ENCODE data around the gene CNTN1. TPM values are rescaled to one million over a fixed set of nuclear protein-coding genes. Genes with fewer than 3 reads are reported as not detected.

CNTN1 gene
- total RNA-seq, 1 donor from 2014 or later = 0.60 TPM

- DNase-seq (ENCODE audit: low spot score) = no peak
- no peak for ATAC-seq
Measured at GRCh38 chr12:40957417-40957816, 265.2 kb downstream of the CNTN1 start.

DNA sequence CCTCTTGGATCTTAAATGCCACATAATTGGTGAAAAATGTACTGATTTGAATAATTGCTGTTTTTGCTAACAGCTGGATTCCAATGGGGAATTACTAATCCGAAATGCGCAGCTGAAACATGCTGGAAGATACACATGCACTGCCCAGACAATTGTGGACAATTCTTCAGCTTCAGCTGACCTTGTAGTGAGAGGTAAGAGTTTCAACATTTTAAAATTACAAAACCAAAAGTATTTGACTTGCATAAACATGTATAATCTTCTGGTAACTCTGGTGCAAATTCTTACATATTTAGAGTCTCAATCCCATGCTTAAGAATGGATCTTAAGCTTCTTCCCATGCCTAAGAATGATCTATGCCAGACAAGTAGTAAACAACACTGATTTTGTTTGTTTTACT, 266.8 kb downstream of the CNTN1 start:
- DNase-seq (ENCODE audit: low spot score) (no peak), ATAC-seq (no peak)

DNA sequence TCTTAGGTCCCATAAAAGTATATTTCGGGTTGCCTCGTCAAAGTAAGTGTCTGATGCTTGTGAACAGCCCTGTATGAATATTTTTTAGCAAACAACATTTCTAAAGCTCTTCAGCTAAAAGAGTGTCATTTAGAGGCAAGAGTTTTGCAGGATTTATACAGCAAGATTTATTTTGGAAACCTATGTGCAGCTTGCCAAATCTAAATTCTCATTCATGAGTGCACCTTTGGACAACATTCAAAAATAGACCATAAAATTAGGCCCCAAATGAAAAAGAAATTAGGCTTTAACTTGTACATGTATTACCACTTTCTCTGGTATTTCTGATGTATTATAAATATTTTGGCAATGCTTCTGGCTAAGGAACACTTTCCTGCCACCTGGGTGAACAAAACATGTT, 271.5 kb downstream of the CNTN1 start:
- no peak for DNase-seq (ENCODE audit: low spot score)
- ATAC-seq = no peak

DNA sequence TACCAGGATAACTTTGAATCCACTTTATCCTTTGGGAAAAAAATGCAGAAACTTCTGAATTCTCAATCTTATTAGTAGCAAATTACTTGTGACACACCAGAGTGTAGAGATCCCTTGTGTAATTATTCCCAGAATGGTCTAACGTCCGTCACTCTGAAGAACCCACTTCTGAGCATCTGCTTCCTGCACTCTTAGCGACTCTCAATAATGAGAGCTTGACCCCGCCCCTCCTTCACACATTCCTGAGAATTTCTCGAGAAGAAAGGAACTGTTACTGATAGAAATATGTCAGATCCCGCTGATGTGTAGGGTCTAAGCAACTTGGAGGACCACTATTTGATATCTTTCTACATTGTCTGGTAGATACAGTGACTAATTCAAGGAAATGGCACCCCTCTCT, 277.6 kb downstream of the CNTN1 start:
- DNase-seq (ENCODE audit: low spot score) (no peak), ATAC-seq (no peak)

GRCh38 chr12:40970320-40970907, 278.2 kb downstream of the CNTN1 start:
- ATAC-seq (peak; percentile 69), DNase-seq (ENCODE audit: low spot score) (no peak)

DNA sequence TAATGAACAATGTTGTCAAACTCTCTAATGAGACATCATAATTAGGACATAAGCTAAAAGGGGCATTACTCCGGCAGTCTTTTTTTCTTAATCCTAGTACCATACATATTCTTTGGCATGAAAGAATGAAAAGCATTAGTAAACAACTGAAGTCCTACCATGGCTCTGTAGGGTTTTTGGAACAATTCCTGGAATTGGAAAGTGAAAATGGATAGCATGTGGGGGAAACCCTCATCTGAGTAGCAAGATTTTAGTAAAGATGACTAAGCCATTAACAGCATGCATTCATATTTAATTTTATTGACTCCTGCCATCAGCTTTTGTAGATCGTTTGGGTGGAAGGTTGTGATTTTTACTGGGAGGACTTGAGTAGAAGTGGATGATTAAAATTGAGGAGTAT, 279.7 kb downstream of the CNTN1 start:
- ATAC-seq = no peak
- no peak for DNase-seq (ENCODE audit: low spot score)

DNA sequence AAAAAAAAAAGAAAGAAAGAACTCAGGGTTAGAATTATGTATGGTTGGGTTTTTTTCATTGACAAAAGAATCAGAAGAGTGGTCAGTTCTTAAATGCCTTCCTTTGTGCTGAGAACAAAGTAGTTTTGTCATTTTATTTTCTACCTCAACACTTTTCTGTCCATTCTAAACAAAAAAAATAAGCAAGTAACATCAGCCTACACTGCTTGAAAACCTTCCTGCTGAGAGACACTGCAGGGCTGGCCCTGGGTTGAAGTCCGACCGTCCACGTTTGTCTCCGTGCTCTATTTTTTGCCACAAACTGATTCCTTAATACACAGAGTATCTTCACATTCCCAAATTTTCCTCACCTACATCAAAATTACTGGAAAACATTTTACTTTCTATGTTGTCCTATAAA, 284.3 kb downstream of the CNTN1 start:
- DNase-seq (ENCODE audit: low spot score) (no peak), ATAC-seq (no peak)

GRCh38 chr12:40980427-40980961, 288.3 kb downstream of the CNTN1 start:
- DNase-seq (ENCODE audit: low spot score) (no peak), ATAC-seq (no peak)

DNA sequence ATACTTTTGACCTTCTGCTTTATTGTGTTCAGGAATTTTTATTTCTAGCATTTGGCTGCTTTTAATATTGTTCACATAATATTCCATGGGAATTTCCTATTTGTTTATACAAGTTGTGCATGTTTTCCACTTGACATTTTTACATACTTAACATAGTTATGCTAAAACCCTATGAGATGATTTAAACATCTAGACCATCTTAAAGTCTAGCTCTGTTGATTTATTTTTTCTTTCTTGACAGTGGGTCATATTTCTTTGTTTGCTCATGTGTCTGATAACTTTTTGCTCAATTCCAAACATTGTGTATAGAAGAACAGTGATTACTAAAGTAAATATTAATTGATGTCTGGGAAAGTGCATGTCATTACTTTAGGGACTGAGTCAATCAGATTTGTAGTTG, 293.8 kb downstream of the CNTN1 start:
- ATAC-seq = no peak

GRCh38 chr12:40988355-40988754, 296.1 kb downstream of the CNTN1 start:
- DNase-seq (ENCODE audit: low spot score) = no peak
- ATAC-seq = no peak

More for the DNA sequence above, 293.8 kb downstream of the CNTN1 start:
- DNase-seq (ENCODE audit: low spot score) = no peak

GRCh38 chr12:40988824-40989223, 296.6 kb downstream of the CNTN1 start:
- DNase-seq (ENCODE audit: low spot score) (no peak), ATAC-seq (no peak)

DNA sequence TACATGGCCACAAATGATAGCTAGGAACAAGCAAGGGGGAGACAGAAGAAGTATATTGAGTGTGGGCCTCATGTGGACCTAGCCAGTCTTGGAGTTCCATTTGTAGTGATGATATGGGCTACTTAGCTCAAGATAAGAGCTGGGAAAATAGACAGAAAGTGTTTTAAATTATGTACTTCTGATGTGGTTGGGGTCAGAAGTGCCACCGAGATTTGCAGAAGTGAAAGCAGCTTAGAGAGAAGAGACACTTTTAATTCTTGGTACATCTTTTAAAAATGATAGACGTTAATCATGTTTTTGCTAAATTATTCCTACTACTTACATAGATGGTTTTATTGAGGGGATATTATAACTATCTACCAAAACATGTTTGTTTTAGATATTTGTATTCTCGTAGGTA, 297.5 kb downstream of the CNTN1 start:
- no peak for ATAC-seq
- DNase-seq (ENCODE audit: low spot score) = no peak

GRCh38 chr12:40992158-40992557, 299.9 kb downstream of the CNTN1 start:
- ATAC-seq (no peak), DNase-seq (ENCODE audit: low spot score) (no peak)

DNA sequence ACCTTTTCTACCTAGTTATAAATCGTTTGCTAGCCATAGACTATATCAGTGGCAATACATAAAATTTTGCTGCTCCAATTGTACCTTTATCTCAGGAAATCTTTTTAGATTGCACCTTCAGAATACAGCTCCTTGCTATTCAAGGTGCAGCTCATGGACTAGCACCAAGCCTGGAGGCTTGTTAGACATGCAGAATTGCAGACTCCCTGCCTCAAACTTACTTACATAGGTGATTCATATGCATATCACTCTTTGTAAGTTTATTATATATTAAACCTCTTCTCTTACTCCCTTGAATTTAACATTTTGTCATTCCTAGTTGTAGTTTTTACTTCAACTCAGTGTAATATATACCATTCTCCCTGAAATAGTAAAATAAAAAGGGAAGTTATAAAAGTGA, 300.4 kb downstream of the CNTN1 start:
- no peak for ATAC-seq
- DNase-seq (ENCODE audit: low spot score) = no peak

- DNase-seq (ENCODE audit: low spot score) (no peak), ATAC-seq (no peak)
Measured at GRCh38 chr12:40993158-40993557, 300.9 kb downstream of the CNTN1 start.

DNA sequence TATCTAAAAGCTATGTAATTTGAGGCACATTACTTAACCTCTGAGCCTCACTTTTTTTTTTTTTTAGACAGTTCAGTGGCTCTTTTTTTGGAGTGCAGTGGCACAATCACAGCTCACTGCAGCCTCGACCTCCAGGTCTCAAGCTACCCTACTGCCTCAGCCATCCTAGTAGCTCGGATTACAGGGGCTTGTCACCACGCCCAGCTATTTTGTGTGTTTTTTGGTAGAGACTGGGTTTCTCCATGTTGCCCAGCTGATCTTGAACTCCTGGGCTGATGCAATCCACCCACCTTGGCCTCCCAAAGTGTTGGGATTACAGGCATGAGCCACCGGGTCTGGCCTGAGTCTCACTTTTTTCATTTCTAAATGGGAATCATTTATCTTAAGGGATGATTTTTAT, 303.9 kb downstream of the CNTN1 start:
- no peak for ATAC-seq
- DNase-seq (ENCODE audit: low spot score) = no peak

DNA sequence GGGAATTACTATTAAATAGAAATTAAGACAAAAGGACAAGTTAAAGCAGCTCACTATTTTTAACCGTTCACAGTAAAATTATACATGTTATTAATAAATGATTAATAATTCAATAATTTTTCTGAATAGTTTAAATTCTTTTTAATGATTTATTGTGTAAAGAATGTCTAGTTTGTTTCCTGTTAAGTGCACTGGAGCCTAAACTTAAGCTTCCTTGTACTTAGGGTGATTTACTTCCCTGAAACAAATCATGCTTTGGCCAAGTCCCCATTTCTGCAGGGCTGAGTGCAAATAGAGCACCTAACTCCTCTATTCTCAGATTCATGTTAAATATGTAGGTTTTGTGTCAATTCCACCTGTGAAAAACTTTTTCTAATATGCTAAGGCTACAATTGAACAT, 307.0 kb downstream of the CNTN1 start:
- DNase-seq (ENCODE audit: low spot score) (no peak), ATAC-seq (no peak)

DNA sequence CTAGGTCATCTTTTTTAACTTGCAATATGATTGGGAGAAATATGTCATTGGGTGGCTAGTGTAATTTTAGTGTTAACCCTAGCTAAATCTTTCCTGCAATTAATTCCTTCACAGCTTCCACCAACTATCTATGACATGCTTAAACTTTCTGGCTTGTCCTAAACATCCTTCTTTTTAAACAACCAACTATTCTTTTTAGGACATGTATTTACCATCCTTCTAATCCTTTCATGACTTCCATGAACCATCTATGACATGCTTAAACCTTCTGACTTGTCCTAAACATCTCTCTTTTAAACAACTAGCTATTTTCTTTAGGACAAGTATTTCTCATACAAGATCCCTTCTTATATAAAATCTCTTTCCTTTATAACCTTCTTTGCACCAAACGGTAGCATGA, 316.2 kb downstream of the CNTN1 start:
- no peak for DNase-seq (ENCODE audit: low spot score)
- ATAC-seq = no peak

DNA sequence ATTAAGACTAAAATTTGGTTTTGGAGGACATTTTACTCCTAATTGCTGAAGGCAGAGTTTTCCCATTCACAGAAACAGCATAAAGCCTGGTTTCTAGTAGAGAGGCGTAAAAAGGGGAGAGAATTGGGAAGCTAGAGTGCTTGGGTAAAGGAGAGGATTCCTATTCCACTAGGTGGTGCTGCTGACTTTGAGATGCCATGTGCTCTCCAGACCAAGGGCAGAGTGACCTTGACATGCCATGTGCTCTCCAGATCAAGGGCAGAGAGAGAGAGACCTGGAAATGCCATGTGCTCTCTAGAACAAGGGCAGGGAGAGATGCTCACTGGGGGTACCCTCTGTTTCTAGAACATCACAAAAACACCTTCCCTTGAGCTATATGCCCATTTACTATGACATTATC, 319.7 kb downstream of the CNTN1 start:
- no peak for DNase-seq (ENCODE audit: low spot score)
- no peak for ATAC-seq

DNA sequence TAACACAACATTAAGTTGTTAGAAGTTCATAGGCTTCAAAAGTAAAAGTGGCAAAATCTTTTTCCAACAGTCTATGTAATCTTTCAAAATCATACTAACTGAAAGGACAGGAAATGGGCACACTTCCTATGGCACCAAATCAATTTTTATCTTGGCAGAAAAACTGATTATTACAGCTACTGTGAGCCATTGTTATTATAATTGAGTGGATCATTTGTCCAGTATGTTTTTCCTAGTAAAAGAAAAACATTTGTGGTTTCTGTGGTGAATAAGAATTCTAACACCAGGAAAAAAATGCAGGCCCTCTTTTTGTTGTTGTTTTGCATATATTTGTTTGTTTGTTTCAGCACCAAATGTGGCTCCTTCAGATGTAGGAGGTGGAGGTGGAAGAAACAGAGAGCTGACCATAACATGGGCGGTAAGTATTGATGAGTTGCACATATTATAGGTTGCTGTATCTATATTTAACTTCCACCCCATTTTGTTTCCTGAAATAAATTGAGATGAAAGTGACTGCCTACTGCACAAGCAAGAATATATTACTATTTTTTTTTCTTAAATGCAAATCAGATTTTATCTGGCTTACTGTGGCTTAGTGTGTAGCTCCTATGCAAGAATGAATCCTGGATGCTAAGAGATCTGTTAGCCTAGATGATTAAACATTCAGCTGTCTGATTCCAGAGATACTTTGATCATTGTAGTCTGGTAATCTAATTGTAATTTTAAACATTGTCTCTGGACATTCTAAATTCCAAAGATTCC, 321.8 kb downstream of the CNTN1 start:
- DNase-seq (ENCODE audit: low spot score) = no peak
- ATAC-seq = no peak

GRCh38 chr12:41014643-41015020, 322.4 kb downstream of the CNTN1 start:
- no peak for ATAC-seq

GRCh38 chr12:41018010-41018409, 325.8 kb downstream of the CNTN1 start:
- ATAC-seq = peak; percentile 78
- no peak for DNase-seq (ENCODE audit: low spot score)

More at GRCh38 chr12:41014643-41015020, 322.4 kb downstream of the CNTN1 start:
- DNase-seq (ENCODE audit: low spot score) = no peak

DNA sequence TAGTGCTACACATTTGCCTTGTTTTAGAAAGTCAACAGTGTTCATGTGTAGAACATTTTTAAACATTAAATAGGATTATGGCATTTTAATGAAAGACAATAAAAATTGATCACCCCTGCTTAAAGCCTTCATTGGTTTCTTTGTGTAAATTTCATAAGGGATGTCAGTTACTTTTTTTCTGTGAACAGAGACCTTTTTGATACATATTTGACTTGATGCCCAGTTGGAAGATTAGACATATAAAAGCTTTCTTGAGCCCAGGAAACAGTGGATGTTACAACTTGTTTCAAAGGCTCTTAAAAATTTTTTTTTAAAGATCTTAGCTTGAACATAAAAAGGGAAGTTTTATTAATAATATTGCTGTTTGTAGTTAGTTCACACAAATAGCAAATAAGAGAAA, 327.2 kb downstream of the CNTN1 start:
- DNase-seq (ENCODE audit: low spot score) = no peak
- ATAC-seq = no peak
